ENCODE measurements around the gene RNF2. TPM values are rescaled to one million over a fixed set of nuclear protein-coding genes. Genes with fewer than 3 reads are reported as not detected.

RNF2 gene
- polyA plus RNA-seq, 1 of the 3 experiments (the other 2 are of a cell fraction): 20.1 TPM

- POLR2A ChIA-PET: interaction anchor here (0.7 to 2.2 kb wide), 2 partner anchors 110 to 153 kb away, joined by 3 to 15 read pairs; partner anchors contain the start of genes SWT1 and TRMT1L
- peaks cover 38% of the 10 kb centered on the region for H4K20me1 ChIP-seq (ENCODE audit: insufficient read depth)
- H3K9ac ChIP-seq: peak overlapping the region; percentile 84; the same call in 1 of the 2 replicates
- peaks cover 14 to 16% of the 10 kb centered on the region in 2 experiments; a peak in 3 of 4 replicates for H3K4me1 ChIP-seq (ENCODE audit: control insufficient read depth in 1 of 2, insufficient read depth in 2 of 2, low read depth in 1 of 2, low read length in 1 of 2)
- H3K4me2 ChIP-seq: peak overlapping the region; percentile 77
- H3F3A ChIP-seq (replicated peaks; ENCODE audit: insufficient read depth): peaks cover 15% of the 10 kb centered on the region
- DNase-seq: no peak
- CTCF ChIA-PET: interaction anchor here (0.9 to 1.6 kb wide), 5 partner anchors 10 to 254 kb away, joined by 3 to 5 read pairs (median 4); no protein-coding TSS in a partner anchor
- no peak overlapping the region for H2AFZ ChIP-seq (ENCODE audit: low read depth)
- TF ChIP-seq PBX3 (IDR thresholded peaks at IDR 0.05) (no peak), YY1 (IDR thresholded peaks at IDR 0.05; ENCODE audit: low read depth) (no peak), FOSL2 (IDR thresholded peaks at IDR 0.05; ENCODE audit: borderline replicate concordance, low read depth) (no peak), ZBTB33 (IDR thresholded peaks at IDR 0.05; ENCODE audit: borderline replicate concordance, low read depth) (no peak), NRF1 (IDR thresholded peaks at IDR 0.05; ENCODE audit: low read depth, low read length) (no peak), TCF12 (IDR thresholded peaks at IDR 0.05) (no peak), FOXJ3 (CRISPR knock-in tag; IDR thresholded peaks at IDR 0.05) (no peak), RFX5 (IDR thresholded peaks at IDR 0.05; ENCODE audit: low read length) (no peak), NFIC (IDR thresholded peaks at IDR 0.05; ENCODE audit: borderline replicate concordance) (no peak), FOXM1 (IDR thresholded peaks at IDR 0.05; ENCODE audit: low read depth) (no peak), GABPA (IDR thresholded peaks at IDR 0.05; ENCODE audit: low read depth) (no peak), JUND (IDR thresholded peaks at IDR 0.05) (no peak), RAD21 (IDR thresholded peaks at IDR 0.05; ENCODE audit: low read length) (no peak), USF2 (IDR thresholded peaks at IDR 0.05; ENCODE audit: borderline replicate concordance, low read depth, low read length) (no peak), MXI1 (IDR thresholded peaks at IDR 0.05; ENCODE audit: low read depth, low read length) (no peak), CHD2 (IDR thresholded peaks at IDR 0.05; ENCODE audit: low read length, partially characterized antibody) (no peak), MAX (IDR thresholded peaks at IDR 0.05; ENCODE audit: low read depth) (no peak), MEF2A (IDR thresholded peaks at IDR 0.05; ENCODE audit: borderline replicate concordance, low read depth) (no peak), SMC3 (IDR thresholded peaks at IDR 0.05; ENCODE audit: low read depth, low read length) (no peak), RXRA (IDR thresholded peaks at IDR 0.05; ENCODE audit: borderline replicate concordance, low read depth) (no peak)
- H3K9me2 ChIP-seq: no peaks in the 10 kb centered on the region
- H3K27me3 ChIP-seq (ENCODE audit: insufficient read depth): no peaks in the 10 kb centered on the region
- H3K79me2 ChIP-seq (ENCODE audit: insufficient read depth): peaks cover 55% of the 10 kb centered on the region
- peak overlapping the region; percentile 68 to 95 for H3K4me3 ChIP-seq (ENCODE audit: low read depth in 2 of 2, low read length in 1 of 2)
- H3K27ac ChIP-seq (ENCODE audit: low read depth in 2 of 2, low read length in 1 of 2): no peak overlapping the region
- no peaks in the 10 kb centered on the region for H3K9me3 ChIP-seq
- WGBS (ENCODE audit: low lambda C conversion rate): 4% methylated on average over 5 of the region's 5 CpGs
- H3K36me3 ChIP-seq (replicated peaks in 1 of 2; ENCODE audit: control insufficient read depth in 1 of 2, insufficient read depth in 2 of 2, low read length in 1 of 2): no peaks in the 10 kb centered on the region
These were observed 1.3 kb downstream of the RNF2 start for GRCh38 chr1:185046668-185047067.
